Lung (tissue), 12 donors: Measurements from ENCODE around the gene AK9. TPM values are rescaled to one million over a fixed set of nuclear protein-coding genes. Genes with fewer than 3 reads are reported as not detected.
A peak's percentile ranks its signal among the peaks of the same experiment; 100 is the strongest.

Experiments used
- ATAC-seq: fragments of 200-7000 bp; cut with Tn5 transposase; one replicate; pipeline ENCODE4 v1.9.1; 2020; ENCODE audit warnings: moderate number of reproducible peaks; ENCODE audit not compliant: insufficient read depth, low FRiP score
- DNase-seq, 3 donors: peaks; one replicate each; pipeline ENCODE4 v3.0.0-alpha.2; 2013 to 2017
- H3K27ac ChIP-seq, 2 donors: one replicate each; pipeline ENCODE4 v1.5.1; 2013; ENCODE audit warnings: mild to moderate bottlenecking in 2 of 2, moderate library complexity in 2 of 2, control low read depth in 1 of 2, inconsistent platforms in 1 of 2, low read depth in 1 of 2, low read length in 1 of 2
- H3K27me3 ChIP-seq, 3 donors: one replicate each; pipeline ENCODE4 v1.5.1; 2013; ENCODE audit warnings: low read length in 2 of 3; ENCODE audit not compliant: control insufficient read depth in 3 of 3, insufficient read depth in 3 of 3
- H3K36me3 ChIP-seq, 4 donors: one replicate each; pipeline ENCODE4 v1.5.1; 2013; ENCODE audit warnings: low read length in 4 of 4, mild to moderate bottlenecking in 1 of 4, moderate library complexity in 1 of 4; ENCODE audit not compliant: control insufficient read depth in 4 of 4, insufficient read depth in 4 of 4
- H3K4me1 ChIP-seq, 5 donors: one replicate each; pipeline ENCODE4 v1.5.1; 2013; ENCODE audit warnings: low read length in 5 of 5, mild to moderate bottlenecking in 2 of 5, moderate library complexity in 1 of 5; ENCODE audit not compliant: control insufficient read depth in 5 of 5, insufficient read depth in 5 of 5
- H3K4me3 ChIP-seq: one replicate; pipeline ENCODE4 v1.5.1; 2013; ENCODE audit warnings: mild to moderate bottlenecking, control low read depth, moderate library complexity
- H3K9ac ChIP-seq, 2 donors: one replicate each; pipeline ENCODE4 v1.5.1; 2013; ENCODE audit warnings: low read length in 2 of 2, control low read depth in 1 of 2; ENCODE audit not compliant: insufficient read depth in 1 of 2
- H3K9me3 ChIP-seq, 4 donors: one replicate each; pipeline ENCODE4 v1.5.1; 2013; ENCODE audit warnings: low read length in 3 of 4, mild to moderate bottlenecking in 1 of 4, moderate library complexity in 1 of 4; ENCODE audit not compliant: control insufficient read depth in 4 of 4, insufficient read depth in 3 of 4
- WGBS, 2 donors: extraction: QIAGEN DNeasy Blood & Tissue Kit; methylation state at CpG; one replicate each; pipeline ENCODE4 v1.1.7; 2013; 5-methylcytosine and 5-hydroxymethylcytosine counted together
- polyA plus RNA-seq, 2 donors: library from polyadenylated mRNA; stranded (reverse); fragments of 200-250 nt; gene quantifications; one replicate each; pipeline ENCODE4 v1.2.1, GENCODE V29; 2013
- total RNA-seq, 2 donors: library from RNA; depleted of rRNA in 1 of 2; stranded (reverse); fragments of >200 nt in 1 of 2; gene quantifications; one replicate each; pipeline ENCODE4 v1.2.1, GENCODE V29; 2014 to 2021
- TF ChIP-seq, protein P1 (sequence below): IDR thresholded peaks from 2 replicates; pipeline ENCODE4 v1.5.1; 2012; ENCODE audit warnings: mild to moderate bottlenecking; ENCODE audit errors: control extremely low read depth, extremely low read depth
- donor health status: control.
- donor health status: control.
- donor health status: Bipolar disorder and iron deficiency.
- donor health status: healthy.
- donor health status: DM: yes; HTN: yes; CAD: no.

Gene AK9
- total and polyA plus RNA-seq, 4 donors: 4.1 to 26.3 (median 7.2) TPM

DNA sequence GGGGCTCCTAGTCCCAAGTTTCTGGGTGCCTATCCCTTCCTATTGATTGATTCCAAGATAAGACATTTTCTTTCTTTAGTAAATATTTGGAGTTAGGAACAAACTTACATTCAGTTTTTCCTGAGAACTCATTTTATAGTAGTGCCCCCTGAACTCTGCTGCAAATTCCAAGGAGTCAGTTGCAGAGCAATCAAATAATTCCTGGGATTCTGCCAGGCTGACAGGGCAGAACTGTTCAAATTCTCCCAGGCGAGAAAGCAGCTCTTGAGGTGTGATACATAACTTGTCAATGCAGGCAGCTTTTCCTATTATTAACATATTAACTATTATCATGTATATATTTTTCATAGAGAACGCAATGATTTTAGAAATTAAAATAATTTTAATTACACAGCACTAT lies 192.1 kb downstream of the AK9 start:
- Histone ChIP-seq H3K27me3 (no peaks in the 10 kb centered on the region), H3K9ac (no peak overlapping the region), H3K4me3 (no peak overlapping the region), H3K27ac (no peak overlapping the region), H3K9me3 (no peaks in the 10 kb centered on the region), H3K4me1 (peaks cover 0 to 7% (median 0%) of the 10 kb centered on the region in 5 donors), H3K36me3 (no peaks in the 10 kb centered on the region)
- ATAC-seq (no peak), DNase-seq (peak in 2 of 3 donors; percentile 51 to 56)
- WGBS, 2 donors: 83 to 84% methylated on average over 2 of the region's 2 CpGs
- TF ChIP-seq, protein P1, sequence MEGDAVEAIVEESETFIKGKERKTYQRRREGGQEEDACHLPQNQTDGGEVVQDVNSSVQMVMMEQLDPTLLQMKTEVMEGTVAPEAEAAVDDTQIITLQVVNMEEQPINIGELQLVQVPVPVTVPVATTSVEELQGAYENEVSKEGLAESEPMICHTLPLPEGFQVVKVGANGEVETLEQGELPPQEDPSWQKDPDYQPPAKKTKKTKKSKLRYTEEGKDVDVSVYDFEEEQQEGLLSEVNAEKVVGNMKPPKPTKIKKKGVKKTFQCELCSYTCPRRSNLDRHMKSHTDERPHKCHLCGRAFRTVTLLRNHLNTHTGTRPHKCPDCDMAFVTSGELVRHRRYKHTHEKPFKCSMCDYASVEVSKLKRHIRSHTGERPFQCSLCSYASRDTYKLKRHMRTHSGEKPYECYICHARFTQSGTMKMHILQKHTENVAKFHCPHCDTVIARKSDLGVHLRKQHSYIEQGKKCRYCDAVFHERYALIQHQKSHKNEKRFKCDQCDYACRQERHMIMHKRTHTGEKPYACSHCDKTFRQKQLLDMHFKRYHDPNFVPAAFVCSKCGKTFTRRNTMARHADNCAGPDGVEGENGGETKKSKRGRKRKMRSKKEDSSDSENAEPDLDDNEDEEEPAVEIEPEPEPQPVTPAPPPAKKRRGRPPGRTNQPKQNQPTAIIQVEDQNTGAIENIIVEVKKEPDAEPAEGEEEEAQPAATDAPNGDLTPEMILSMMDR: no peak

DNA sequence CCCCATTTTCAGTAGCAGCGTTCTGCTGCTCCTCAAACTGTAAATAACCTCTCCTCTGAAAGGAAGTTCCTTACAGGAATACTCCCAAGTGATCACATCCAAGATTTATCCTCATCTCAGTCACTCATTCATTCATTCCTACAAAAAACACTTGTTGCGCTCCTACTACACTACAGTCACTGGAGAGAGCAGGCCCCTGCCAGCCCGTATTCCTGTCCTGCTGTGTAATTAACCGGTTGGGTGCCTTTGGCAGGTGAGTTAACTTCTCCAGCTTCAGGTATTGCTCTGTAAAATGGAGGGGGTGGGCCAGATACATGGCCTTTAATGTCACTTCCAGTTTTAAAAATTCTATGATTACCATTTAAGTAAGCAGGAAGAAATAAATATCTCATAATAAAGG lies 192.9 kb downstream of the AK9 start:
- H3K27me3 ChIP-seq: no peaks in the 10 kb centered on the region
- H3K9me3 ChIP-seq: no peaks in the 10 kb centered on the region
- TF ChIP-seq, protein P1: no peak
- no peak overlapping the region for H3K27ac ChIP-seq
- H3K4me1 ChIP-seq: peaks cover 0 to 7% (median 0%) of the 10 kb centered on the region in 5 donors
- no peak overlapping the region for H3K9ac ChIP-seq
- no peak for DNase-seq
- 89 to 92% methylated on average over 4 of the region's 4 CpGs for WGBS, 2 donors
- H3K4me3 ChIP-seq: no peak overlapping the region
- no peak for ATAC-seq
- no peaks in the 10 kb centered on the region for H3K36me3 ChIP-seq

DNA sequence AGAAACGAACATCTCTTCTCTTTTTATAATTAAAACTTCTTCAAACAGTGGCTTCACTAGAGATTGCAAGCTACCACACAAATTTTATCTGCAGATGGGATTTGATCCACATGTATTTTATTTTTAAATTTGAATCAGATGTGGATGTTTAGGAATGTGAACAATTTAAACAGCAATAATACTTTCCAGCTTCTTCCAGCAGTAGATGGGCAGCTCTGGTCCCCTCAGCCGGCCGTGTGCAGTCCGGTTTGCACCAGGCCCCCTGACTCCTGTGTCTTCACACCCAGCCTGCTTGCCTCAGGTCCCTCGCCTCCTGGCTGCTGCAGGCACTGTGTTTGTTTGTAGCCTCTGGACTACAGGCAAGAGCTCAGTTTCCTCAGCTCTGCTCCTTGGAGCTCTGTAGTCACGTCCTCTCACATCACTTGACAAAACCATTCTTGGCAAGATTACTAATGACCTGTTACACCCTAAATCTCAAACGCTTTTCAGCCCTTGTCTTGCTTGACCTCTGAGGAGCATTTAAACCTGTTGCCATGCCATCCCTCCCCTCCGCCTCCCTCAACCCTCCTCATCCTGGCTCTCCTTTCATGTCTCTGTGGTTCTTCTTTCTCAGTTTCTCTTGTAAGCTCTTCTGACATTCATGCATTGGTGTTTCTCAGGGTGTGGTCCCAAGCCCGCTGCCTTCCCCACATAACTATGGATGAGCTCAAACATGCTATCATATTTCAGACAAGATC lies 194.8 kb downstream of the AK9 start:
- no peaks in the 10 kb centered on the region for H3K27me3 ChIP-seq
- no peaks in the 10 kb centered on the region for H3K9me3 ChIP-seq
- no peak overlapping the region for H3K27ac ChIP-seq
- no peak for ATAC-seq
- 82 to 90% methylated on average over 9 of the region's 9 CpGs for WGBS, 2 donors
- no peaks in the 10 kb centered on the region for H3K36me3 ChIP-seq
- TF ChIP-seq, protein P1: no peak
- no peak overlapping the region for H3K9ac ChIP-seq
- peaks cover 0 to 7% (median 0%) of the 10 kb centered on the region in 5 donors for H3K4me1 ChIP-seq
- no peak overlapping the region for H3K4me3 ChIP-seq
- DNase-seq: no peak
